T-helper 1 cell treated with Interleukin-12 subunit alpha and Interleukin-12 subunit beta and Interleukin-4 antibody, amounts not matched to agents 30 ng/mL and 1 ng/mL, for 36 hours (primary cell): Measurements from ENCODE around the gene MED13. TPM values are rescaled to one million over a fixed set of nuclear protein-coding genes. Genes with fewer than 3 reads are reported as not detected.
"Not testable (repeated sequence)": the region's sequence is repeated elsewhere in the genome, so short reads cannot be mapped to it uniquely, and the experiment has no call there.

Source experiments
- intact Hi-C: fragments of 100-400 bp; cut with micrococcal nuclease; formaldehyde crosslinking; loops from one replicate; pipeline ENCODE4 v1.15.1; 2024
- total RNA-seq: library from RNA; stranded (reverse); gene quantifications from 2 replicates; pipeline ENCODE4 v1.2.3, GENCODE V29; 2022

MED13 gene
- total RNA-seq, 1 donor from 2014 or later: 70.7 TPM

GRCh38 chr17:62062302-62062701 is 2.8 kb downstream of the MED13 start:
- intact Hi-C loops: loop anchor here (10.0 kb wide), 1 partner anchor 412 kb away; the partner anchor contains the start of gene TLK2

- intact Hi-C loops: no loop called here
These were observed 5.7 kb downstream of the MED13 start for GRCh38 chr17:62059414-62059813.

- intact Hi-C loops: no loop called here
These were observed 6.5 kb downstream of the MED13 start for GRCh38 chr17:62058611-62059010.

GRCh38 chr17:62057696-62058095 is 7.4 kb downstream of the MED13 start:
- intact Hi-C loops: no loop called here

GRCh38 chr17:62052765-62053338 is 12.2 kb downstream of the MED13 start:
- intact Hi-C loops: no loop called here

GRCh38 chr17:62051053-62051452 is 14.0 kb downstream of the MED13 start:
- intact Hi-C loops: no loop called here

- intact Hi-C loops: no loop called here
These were observed 15.8 kb downstream of the MED13 start for GRCh38 chr17:62049299-62049698.

- intact Hi-C loops: no loop called here
These were observed 16.8 kb downstream of the MED13 start for GRCh38 chr17:62048262-62048661.

- intact Hi-C loops: no loop called here
These were observed 19.6 kb downstream of the MED13 start for GRCh38 chr17:62045517-62045916.

- intact Hi-C loops: no loop called here
These were observed 20.0 kb downstream of the MED13 start for GRCh38 chr17:62045109-62045508.

GRCh38 chr17:62043602-62044001 is 21.5 kb downstream of the MED13 start:
- intact Hi-C loops: no loop called here

- intact Hi-C loops: no loop called here
These were observed 21.9 kb downstream of the MED13 start for GRCh38 chr17:62043140-62043539.

- intact Hi-C loops: no loop called here
These were observed 26.8 kb downstream of the MED13 start for GRCh38 chr17:62038248-62038647.

GRCh38 chr17:62033317-62033716 is 31.8 kb downstream of the MED13 start:
- intact Hi-C loops: no loop called here

- intact Hi-C loops: no loop called here
These were observed 32.6 kb downstream of the MED13 start for GRCh38 chr17:62032480-62032879.

GRCh38 chr17:62030264-62030663 is 34.8 kb downstream of the MED13 start:
- intact Hi-C loops: no loop called here

- intact Hi-C loops: no loop called here
These were observed 40.2 kb downstream of the MED13 start for GRCh38 chr17:62024866-62025265.

- intact Hi-C loops: no loop called here
These were observed 47.2 kb downstream of the MED13 start for GRCh38 chr17:62017912-62018311.

GRCh38 chr17:62017496-62017895 is 47.6 kb downstream of the MED13 start:
- intact Hi-C loops: no loop called here

- intact Hi-C loops: no loop called here
These were observed 50.6 kb downstream of the MED13 start for GRCh38 chr17:62014526-62014925.

GRCh38 chr17:62009220-62009619 is 55.9 kb downstream of the MED13 start:
- intact Hi-C loops: no loop called here

GRCh38 chr17:62008294-62008693 is 56.8 kb downstream of the MED13 start:
- intact Hi-C loops: no loop called here

- intact Hi-C loops: no loop called here
These were observed 60.7 kb downstream of the MED13 start for GRCh38 chr17:62004388-62004787.

GRCh38 chr17:62003141-62003540 is 61.9 kb downstream of the MED13 start:
- intact Hi-C loops: not testable (repeated sequence)
